ENCODE results near the gene POLN. TPM values are rescaled to one million over a fixed set of nuclear protein-coding genes. Genes with fewer than 3 reads are reported as not detected.

POLN gene
- total and polyA plus RNA-seq, 2 of the 4 experiments (the other 2 are of a cell fraction): 0.63 to 0.72 TPM

DNA sequence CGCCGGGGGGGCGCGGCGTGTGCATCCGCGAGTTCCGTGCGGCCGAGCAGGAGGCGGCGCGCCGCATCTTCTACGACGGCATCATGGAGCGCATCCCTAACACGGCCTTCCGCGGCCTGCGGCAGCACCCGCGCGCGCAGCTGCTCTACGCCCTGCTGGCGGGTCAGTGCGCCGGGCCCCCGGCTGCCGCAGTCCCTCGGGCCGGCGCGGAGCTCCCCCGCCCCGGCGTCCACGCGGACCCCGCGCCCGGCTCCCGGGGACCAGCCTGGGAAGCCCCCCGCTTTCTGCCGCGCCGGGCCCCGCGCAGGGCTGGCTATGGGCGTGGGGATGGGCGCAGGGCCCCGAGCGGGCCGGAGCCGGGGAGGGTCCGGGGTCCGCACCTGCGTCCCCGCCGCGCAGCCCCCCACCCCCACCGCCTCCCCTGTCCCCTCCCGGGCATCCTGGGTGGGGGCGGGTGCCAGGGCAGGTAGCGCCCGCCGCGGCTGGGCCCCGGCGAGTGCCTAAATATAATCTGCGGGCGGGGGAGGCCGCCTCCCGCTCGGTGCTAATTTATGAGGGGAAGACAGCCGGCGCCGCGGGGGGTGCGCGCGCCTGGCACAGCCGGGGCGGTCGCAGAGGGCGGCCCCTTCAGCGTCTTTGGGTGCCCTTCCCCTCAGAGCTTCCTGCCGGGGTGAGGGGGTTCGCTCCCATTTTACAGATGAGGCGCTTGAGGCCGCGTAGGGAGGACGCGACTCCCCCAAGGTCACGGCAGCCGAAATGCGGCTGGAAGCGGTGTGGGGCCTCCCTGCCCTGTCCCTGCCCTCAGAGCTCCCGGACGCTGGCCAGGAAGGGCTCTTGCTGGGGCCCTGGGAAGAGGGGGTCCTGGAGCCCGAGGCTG is 182.0 kb downstream of the POLN start:
- Histone ChIP-seq H3K18ac (ENCODE audit: low read depth, low read length) (no peak overlapping the region), H3K27ac (ENCODE audit: insufficient read depth, low read length) (no peak overlapping the region), H2AFZ (replicated peaks; ENCODE audit: low read length, poor library complexity) (no peak overlapping the region), H3K4me1 (ENCODE audit: control insufficient read depth, insufficient read depth, low read length) (peaks cover 1% of the 10 kb centered on the region; the same call in 1 of the 2 replicates), H3K27me3 (ENCODE audit: control insufficient read depth, insufficient read depth, low read length) (peaks cover 51% of the 10 kb centered on the region), H3K23ac (ENCODE audit: low read depth, low read length) (no peak overlapping the region), H2AK9ac (replicated peaks; ENCODE audit: low read depth, low read length, poor library complexity) (no peak overlapping the region), H3K14ac (replicated peaks; ENCODE audit: low read depth, low read length) (no peak overlapping the region), H4K5ac (ENCODE audit: low read depth, low read length) (no peak overlapping the region), H3K56ac (ENCODE audit: extremely low read depth, insufficient read depth, low read length) (no peak overlapping the region), H2BK20ac (ENCODE audit: low read depth, low read length) (no peak overlapping the region), H3K9me1 (ENCODE audit: insufficient read depth, low read length) (no peaks in the 10 kb centered on the region), H3K4me3 (ENCODE audit: insufficient read depth, low read depth, low read length) (no peak overlapping the region; the same call in 1 of the 2 replicates), H3K4ac (ENCODE audit: low read depth, low read length) (no peak overlapping the region), H2BK15ac (ENCODE audit: low read depth, low read length) (no peak overlapping the region), H4K8ac (ENCODE audit: low read depth in 2 of 2, low read length in 2 of 2) (no peak overlapping the region), H3K79me1 (ENCODE audit: low read depth in 1 of 2, low read length in 2 of 2) (no peaks in the 10 kb centered on the region), H4K91ac (ENCODE audit: insufficient read depth, low read depth, low read length) (no peak overlapping the region), H2AK5ac (ENCODE audit: low read depth, low read length) (no peak overlapping the region), H2BK5ac (ENCODE audit: low read depth, low read length, poor library complexity, severe bottlenecking) (no peak overlapping the region), H3K9ac (ENCODE audit: low read depth, low read length) (no peak overlapping the region), H3K36me3 (ENCODE audit: control insufficient read depth, insufficient read depth, low read length) (no peaks in the 10 kb centered on the region), H3K4me2 (ENCODE audit: low read depth, low read length) (no peak overlapping the region), H4K20me1 (ENCODE audit: insufficient read depth, low read length) (no peaks in the 10 kb centered on the region), H3K9me3 (ENCODE audit: control insufficient read depth, insufficient read depth, low read length) (no peaks in the 10 kb centered on the region; the same call in 1 of the 2 replicates), H2BK120ac (ENCODE audit: low read depth, low read length) (no peak overlapping the region)
- peak; percentile 42; the same call in 1 of the 2 replicates for ATAC-seq (ENCODE audit: low read depth)
- dilution Hi-C loops (cut with HindIII; ENCODE audit: low sequenced_read_pairs, unreplicated experiment) (no loop called here), intact Hi-C loops (cut with micrococcal nuclease) (no loop called here), in situ Hi-C loops (cut with MboI; ENCODE audit: low sequenced_read_pairs) (no loop called here)
- ChIA-PET POLR2A (ENCODE audit: unreplicated experiment) (no interaction called here), CTCF (interaction anchor here (0.7 kb wide), 1 partner anchor 154 kb away, joined by 4 read pairs; no protein-coding TSS in a partner anchor)
- BruUV-seq (replicated peaks): no TSS peak
- WGBS, 2 experiments (ENCODE audit: extremely low coverage in 2 of 2, insufficient read length in 1 of 2): 4% methylated on average over 37 of the region's 102 CpGs; no CpG with 5 or more reads in 1 of the 2 experiments
- TF ChIP-seq, protein P1, sequence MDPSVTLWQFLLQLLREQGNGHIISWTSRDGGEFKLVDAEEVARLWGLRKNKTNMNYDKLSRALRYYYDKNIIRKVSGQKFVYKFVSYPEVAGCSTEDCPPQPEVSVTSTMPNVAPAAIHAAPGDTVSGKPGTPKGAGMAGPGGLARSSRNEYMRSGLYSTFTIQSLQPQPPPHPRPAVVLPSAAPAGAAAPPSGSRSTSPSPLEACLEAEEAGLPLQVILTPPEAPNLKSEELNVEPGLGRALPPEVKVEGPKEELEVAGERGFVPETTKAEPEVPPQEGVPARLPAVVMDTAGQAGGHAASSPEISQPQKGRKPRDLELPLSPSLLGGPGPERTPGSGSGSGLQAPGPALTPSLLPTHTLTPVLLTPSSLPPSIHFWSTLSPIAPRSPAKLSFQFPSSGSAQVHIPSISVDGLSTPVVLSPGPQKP (IDR thresholded peaks at IDR 0.05; ENCODE audit: borderline replicate concordance, low read depth, low read length): no peak
- TF ChIP-seq POLR2A (IDR thresholded peaks at IDR 0.05; ENCODE audit: low read depth, low read length): no peak
- DNase-seq: no peak

All from IMR-90 (cell line).